A549 (cell line): ENCODE data around the gene NSUN6. TPM values are rescaled to one million over a fixed set of nuclear protein-coding genes. Genes with fewer than 3 reads are reported as not detected.

ENCODE experiments used
- ATAC-seq, 2 experiments: fragments of 200-7000 bp in 1 of 2; fragments of >200 bp in 1 of 2; cut with Nextera tagmentation in 1 of 2; cut with Tn5 transposase in 1 of 2; 3 replicates each; pipeline versions ENCODE4 v1.8.0 to v1.9.1; 2018 to 2020; ENCODE audit warnings: mild to moderate bottlenecking in 1 of 2, moderate library complexity in 1 of 2
- CTCF ChIA-PET: fragments of 300-600 bp; sonication (Branson Sonifier 250); formaldehyde crosslinking; extraction: SDS; loops from one replicate; lab custom pipeline; 2021; ENCODE audit warnings: antibody characterized with exemption, inconsistent platforms; lab: Yijun Ruan, JAX
- POLR2A ChIA-PET: fragments of 350-600 bp; formaldehyde crosslinking; extraction: SDS; loops from one replicate; lab custom pipeline; 2021; ENCODE audit warnings: antibody characterized with exemption, inconsistent platforms; lab: Yijun Ruan, JAX
- DNase-seq, 2 experiments: peaks; one replicate each; pipeline versions ENCODE4 v3.0.0 to v3.0.0-alpha.2; 2011 to 2016; ENCODE audit warnings: low read depth in 1 of 2, low spot score in 1 of 2
- FAIRE-seq: peaks from 2 replicates; lab custom pipeline; 2011; peaks lifted over from hg19 to GRCh38; lab: Jason Lieb, UNC
- H3K27ac ChIP-seq, 2 experiments: fragments of >200 bp; sonication (Bioruptor Twin); formaldehyde crosslinking; 3 replicates each; pipeline ENCODE4 v1.5.1; 2016 to 2017
- H3K4me1 ChIP-seq: fragments of >200 bp; sonication (Bioruptor Twin); formaldehyde crosslinking; 3 replicates; pipeline ENCODE4 v1.6.1; 2016
- H3K4me2 ChIP-seq: fragments of >200 bp; sonication (Bioruptor Twin); formaldehyde crosslinking; 3 replicates; pipeline ENCODE4 v1.6.1; 2016
- H3K4me3 ChIP-seq: fragments of >200 bp; sonication (Bioruptor Twin); formaldehyde crosslinking; 3 replicates; pipeline ENCODE4 v1.5.1; 2016
- H3K9me3 ChIP-seq: fragments of >200 bp; sonication (Bioruptor Twin); formaldehyde crosslinking; 3 replicates; pipeline ENCODE4 v1.6.1; 2016
- CEBPB ChIP-seq, 2 experiments: fragments of >200 bp in 1 of 2; sonication (Bioruptor Twin) in 1 of 2; formaldehyde crosslinking in 1 of 2; IDR thresholded peaks; 2 replicates each; pipeline ENCODE4 v1.6.1; 2012 to 2016
- CHD2 ChIP-seq: fragments of 150-350 bp; IDR thresholded peaks from 2 replicates; pipeline ENCODE4 v1.6.1; 2014; ENCODE audit warnings: low read length; ENCODE audit not compliant: partially characterized antibody
- EHF ChIP-seq: fragments of 250-450 bp; sonication (Bioruptor Pico); IDR thresholded peaks from 2 replicates; pipeline ENCODE4 v1.5.0; 2020; ENCODE audit warnings: mild to moderate bottlenecking
- EP300 ChIP-seq, 2 experiments: fragments of >200 bp; sonication (Bioruptor Twin); formaldehyde crosslinking; IDR thresholded peaks; 2 replicates in 1 of 2; 3 replicates in 1 of 2; pipeline ENCODE4 v1.6.1; 2016 to 2017
- FOSL2 ChIP-seq, 2 experiments: fragments of 450-650 bp in 1 of 2; fragments of >200 bp in 1 of 2; sonication (Bioruptor Twin) in 1 of 2; formaldehyde crosslinking; IDR thresholded peaks; 2 replicates each; pipeline versions ENCODE4 v1.5.0 to v1.6.1; 2016 to 2020; ENCODE audit warnings: mild to moderate bottlenecking in 1 of 2, moderate library complexity in 1 of 2
- HES2 ChIP-seq: fragments of >200 bp; sonication (Bioruptor Twin); formaldehyde crosslinking; IDR thresholded peaks from 2 replicates; pipeline ENCODE4 v1.6.1; 2016
- HEYL ChIP-seq: fragments of 250-450 bp; sonication (Bioruptor Pico); IDR thresholded peaks from 2 replicates; pipeline ENCODE4 v1.8.0; 2021; ENCODE audit warnings: mild to moderate bottlenecking, moderate library complexity
- HOXA7 ChIP-seq: fragments of 250-450 bp; sonication (Bioruptor Pico); IDR thresholded peaks from 2 replicates; pipeline ENCODE4 v1.5.0; 2020; ENCODE audit warnings: mild to moderate bottlenecking, moderate library complexity
- HOXB5 ChIP-seq: fragments of 250-450 bp; sonication (Bioruptor Pico); IDR thresholded peaks from 2 replicates; pipeline ENCODE4 v1.5.0; 2020; ENCODE audit warnings: mild to moderate bottlenecking, moderate library complexity
- JUNB ChIP-seq: fragments of >200 bp; sonication (Bioruptor Twin); formaldehyde crosslinking; IDR thresholded peaks from 2 replicates; pipeline ENCODE4 v1.6.1; 2016
- KDM5A ChIP-seq: fragments of 200-600 bp; sonication (generic); IDR thresholded peaks from 2 replicates; pipeline ENCODE4 v1.6.1; 2016; ENCODE audit warnings: antibody characterized with exemption, mild to moderate bottlenecking
- MYC ChIP-seq: IDR thresholded peaks from 2 replicates; pipeline ENCODE4 v1.6.1; 2012; ENCODE audit warnings: mild to moderate bottlenecking, inconsistent platforms, low read length, improper control_type of control experiment, borderline replicate concordance
- POLR2A ChIP-seq: IDR thresholded peaks from 2 replicates; pipeline ENCODE4 v1.6.1; 2012; ENCODE audit warnings: mild to moderate bottlenecking, low read length
- POLR2AphosphoS2 ChIP-seq: conservative IDR thresholded peaks from 2 replicates; pipeline ENCODE4 v1.6.1; 2012; ENCODE audit warnings: low read length, improper control_type of control experiment, inconsistent platforms
- RARB ChIP-seq: fragments of 250-450 bp; sonication (Bioruptor Pico); IDR thresholded peaks from 2 replicates; pipeline ENCODE4 v1.8.0; 2021; ENCODE audit warnings: mild to moderate bottlenecking, moderate library complexity
- REST ChIP-seq: fragments of 200-600 bp; sonication (generic); IDR thresholded peaks from 2 replicates; pipeline ENCODE4 v1.6.1; 2016; ENCODE audit warnings: antibody characterized with exemption, mild to moderate bottlenecking, moderate library complexity
- RNF2 ChIP-seq: fragments of 200-600 bp; sonication (generic); IDR thresholded peaks from 2 replicates; pipeline ENCODE4 v1.6.1; 2016; ENCODE audit warnings: low read depth, mild to moderate bottlenecking, antibody characterized with exemption, moderate library complexity, borderline replicate concordance
- TFCP2L1 ChIP-seq: fragments of 250-450 bp; sonication (Bioruptor Pico); IDR thresholded peaks from 2 replicates; pipeline ENCODE4 v1.5.0; 2021; ENCODE audit warnings: mild to moderate bottlenecking
- ZC3H11A ChIP-seq: fragments of 450-650 bp; IDR thresholded peaks from 2 replicates; pipeline ENCODE4 v1.6.1; 2014; ENCODE audit warnings: antibody characterized with exemption, mild to moderate bottlenecking
- ZFP36 ChIP-seq: fragments of 450-650 bp; IDR thresholded peaks from 2 replicates; pipeline ENCODE4 v1.6.1; 2014; ENCODE audit warnings: borderline replicate concordance; ENCODE audit not compliant: partially characterized antibody
- ZSCAN20 ChIP-seq: fragments of 250-450 bp; sonication (Bioruptor Pico); IDR thresholded peaks from 2 replicates; pipeline ENCODE4 v1.8.0; 2022; ENCODE audit warnings: mild to moderate bottlenecking, moderate library complexity
- WGBS: methylation state at CpG from one replicate; pipeline ENCODE4 v1.1.6; 2017; ENCODE audit errors: missing lambda C conversion rate; 5-methylcytosine and 5-hydroxymethylcytosine counted together
- polyA plus RNA-seq, 4 experiments: library from polyadenylated mRNA; depleted of rRNA in 3 of 4; stranded (reverse); fragments of >200 nt; fragmentation: RNase III in 1 of 4; extraction: RNeasy Plus Mini Kit Qiagen cat#74134 plus additional on column Dnase treatment in 1 of 4; gene quantifications; 2 replicates in 3 of 4; 3 replicates in 1 of 4; pipeline ENCODE4 v1.2.3, GENCODE V29; 2011 to 2017
- TF ChIP-seq, protein P1 (sequence below): fragments of 250-450 bp; sonication (Bioruptor Pico); IDR thresholded peaks from 2 replicates; pipeline ENCODE4 v1.5.0; 2020; ENCODE audit warnings: low read depth, mild to moderate bottlenecking, moderate library complexity
- TF ChIP-seq, protein P2 (sequence below): fragments of 450-650 bp; IDR thresholded peaks from 2 replicates; pipeline ENCODE4 v1.6.1; 2014; ENCODE audit warnings: antibody characterized with exemption

Gene NSUN6
- polyA plus RNA-seq, 2 of the 4 experiments (the other 2 are of a cell fraction): 6.5 to 14.7 TPM

DNA sequence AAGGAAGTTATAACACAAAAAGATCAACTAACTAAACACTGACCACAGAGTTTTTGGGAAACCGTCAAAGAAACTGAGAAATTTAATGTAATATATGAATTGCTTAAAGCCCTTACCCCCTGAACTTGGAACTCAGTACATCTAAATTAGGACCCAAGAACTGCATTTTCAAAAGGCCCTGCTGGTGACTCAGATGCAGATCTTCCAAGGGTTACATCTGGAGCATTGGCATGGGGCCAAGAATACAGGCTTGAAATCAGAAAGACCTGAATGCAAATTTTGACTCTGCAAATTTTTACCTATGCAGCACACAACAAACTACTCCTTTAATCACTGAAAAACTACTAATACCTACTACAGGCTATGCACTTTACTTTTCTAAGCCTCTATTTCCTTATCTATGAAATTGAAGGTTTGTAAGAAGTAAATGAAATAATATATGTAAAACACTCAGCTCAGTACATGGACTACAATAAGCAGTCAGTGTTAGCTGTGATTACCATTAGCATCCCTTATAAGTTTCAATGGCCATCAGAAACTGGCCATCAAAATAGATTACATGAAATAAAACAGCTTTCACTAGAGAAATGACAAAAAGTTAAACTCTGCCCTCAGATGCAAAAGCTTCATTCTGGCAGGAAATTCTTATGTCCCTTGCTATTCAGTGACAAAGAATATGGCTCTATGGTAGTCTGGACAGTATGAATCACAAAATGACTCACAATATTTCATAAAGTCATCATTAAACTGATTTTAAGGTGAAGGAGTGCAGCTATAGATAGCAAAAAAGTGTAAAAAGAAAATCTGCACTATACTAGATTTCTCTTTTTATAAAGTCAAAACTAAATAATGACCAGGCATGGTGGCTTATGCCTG is 43.6 kb downstream of the NSUN6 start:
- WGBS: 0% methylated on average over 1 of the region's 1 CpG
- H3K4me1 ChIP-seq: peaks cover 70% of the 10 kb centered on the region
- DNase-seq (peak; percentile 72 to 82), FAIRE-seq (peak; percentile 51), ATAC-seq (peak; percentile 56 to 57)
- no peak overlapping the region for H3K4me3 ChIP-seq
- no peaks in the 10 kb centered on the region for H3K9me3 ChIP-seq
- TF ChIP-seq HOXB5 (CRISPR knock-in tag) (no peak), ZFP36 (peak; percentile 3), FOSL2 (IDR thresholded peaks at IDR 0.05) (peak; percentile 68), FOSL2 (CRISPR knock-in tag; IDR thresholded peaks at IDR 0.05) (peak; percentile 82), CHD2 (no peak), JUNB (0 out of 2 replicates have a peak, but pooled peaks have one; percentile 60)
- TF ChIP-seq, protein P1, sequence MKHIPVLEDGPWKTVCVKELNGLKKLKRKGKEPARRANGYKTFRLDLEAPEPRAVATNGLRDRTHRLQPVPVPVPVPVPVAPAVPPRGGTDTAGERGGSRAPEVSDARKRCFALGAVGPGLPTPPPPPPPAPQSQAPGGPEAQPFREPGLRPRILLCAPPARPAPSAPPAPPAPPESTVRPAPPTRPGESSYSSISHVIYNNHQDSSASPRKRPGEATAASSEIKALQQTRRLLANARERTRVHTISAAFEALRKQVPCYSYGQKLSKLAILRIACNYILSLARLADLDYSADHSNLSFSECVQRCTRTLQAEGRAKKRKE (CRISPR knock-in tag): no peak
- ChIA-PET POLR2A (interaction anchor here (0.8 to 1.0 kb wide), 2 partner anchors 9 to 51 kb away, joined by 3 to 12 read pairs; no protein-coding TSS in a partner anchor), CTCF (no interaction called here)
- H3K27ac ChIP-seq: peak overlapping the region; percentile 72 to 81
- peak overlapping the region; percentile 72 for H3K4me2 ChIP-seq

DNA sequence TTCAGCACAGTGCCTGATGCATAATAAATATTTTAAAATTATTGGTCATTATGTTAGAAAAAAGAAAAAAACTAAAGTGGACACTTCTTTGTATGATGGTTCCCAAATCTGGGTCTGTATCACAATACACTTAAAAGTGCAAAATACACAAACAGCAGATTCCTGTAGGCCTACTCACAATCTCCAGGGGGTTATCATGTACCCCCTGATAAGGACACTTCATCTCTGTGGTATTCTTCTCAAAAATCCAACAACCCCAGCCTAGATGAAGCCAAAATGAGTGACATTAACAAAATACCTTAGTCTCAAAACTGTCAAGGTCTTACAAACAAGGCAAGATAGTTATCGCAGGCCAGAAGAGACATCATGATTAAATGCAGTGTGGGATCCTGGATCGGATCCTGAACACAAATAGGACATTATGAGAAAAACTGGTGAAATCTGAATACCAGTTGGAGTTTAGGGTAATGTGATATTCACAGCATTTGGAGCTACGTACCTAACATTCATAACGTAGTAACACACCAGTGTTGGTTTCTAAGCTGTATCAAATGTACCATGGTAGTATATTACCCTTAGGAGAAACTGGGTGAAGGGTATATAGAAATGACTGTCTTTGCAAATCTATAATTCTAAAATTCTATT is 45.2 kb downstream of the NSUN6 start:
- H3K4me2 ChIP-seq: 0 out of 3 replicates have a peak overlapping the region, but pooled peaks have one; percentile 20

GRCh38 chr10:18601321-18601720 is 50.1 kb downstream of the NSUN6 start:
- FAIRE-seq: no peak
- ATAC-seq: peak; percentile 73 to 83
- CTCF ChIA-PET: no interaction called here

More for the DNA sequence above, 45.2 kb downstream of the NSUN6 start:
- H3K4me3 ChIP-seq: no peak overlapping the region
- no peaks in the 10 kb centered on the region for H3K9me3 ChIP-seq
- TF ChIP-seq CHD2: no peak
- no peak for TF ChIP-seq KDM5A
- no peak for TF ChIP-seq EP300 (IDR thresholded peaks at IDR 0.05)
- no peak for TF ChIP-seq HOXA7
- peak overlapping the region; percentile 25 to 64; a peak in 2 of 6 replicates for H3K27ac ChIP-seq
- peaks cover 54% of the 10 kb centered on the region for H3K4me1 ChIP-seq
- CTCF ChIA-PET: no interaction called here
- DNase-seq: no peak
- WGBS: 79% methylated on average over 4 of the region's 4 CpGs
- POLR2A ChIA-PET: no interaction called here
- ATAC-seq: no peak
- no peak for FAIRE-seq

GRCh38 chr10:18599392-18599791 is 52.0 kb downstream of the NSUN6 start:
- TF ChIP-seq POLR2AphosphoS2 (no peak), HEYL (no peak), CEBPB (IDR thresholded peaks at IDR 0.05) (no peak), MYC (no peak), ZC3H11A (no peak), REST (no peak), RNF2 (no peak)
- TF ChIP-seq, protein P2, sequence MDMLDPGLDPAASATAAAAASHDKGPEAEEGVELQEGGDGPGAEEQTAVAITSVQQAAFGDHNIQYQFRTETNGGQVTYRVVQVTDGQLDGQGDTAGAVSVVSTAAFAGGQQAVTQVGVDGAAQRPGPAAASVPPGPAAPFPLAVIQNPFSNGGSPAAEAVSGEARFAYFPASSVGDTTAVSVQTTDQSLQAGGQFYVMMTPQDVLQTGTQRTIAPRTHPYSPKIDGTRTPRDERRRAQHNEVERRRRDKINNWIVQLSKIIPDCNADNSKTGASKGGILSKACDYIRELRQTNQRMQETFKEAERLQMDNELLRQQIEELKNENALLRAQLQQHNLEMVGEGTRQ: no peak
- TF ChIP-seq, all 56 proteins: peak for 0
- no peak overlapping the region for H3K4me2 ChIP-seq
- FAIRE-seq (no peak), DNase-seq (no peak), ATAC-seq (no peak)
- POLR2A ChIA-PET: no interaction called here
- 93% methylated on average over 3 of the region's 3 CpGs for WGBS
- no peaks in the 10 kb centered on the region for H3K9me3 ChIP-seq
- no peak overlapping the region for H3K4me3 ChIP-seq
- no peak overlapping the region for H3K27ac ChIP-seq
- no peaks in the 10 kb centered on the region for H3K4me1 ChIP-seq
- CTCF ChIA-PET: interaction anchor here (2.4 kb wide), 1 partner anchor 13 kb away, joined by 10 read pairs; no protein-coding TSS in a partner anchor

More at GRCh38 chr10:18601321-18601720, 50.1 kb downstream of the NSUN6 start:
- Histone ChIP-seq H3K4me1 (peaks cover 9% of the 10 kb centered on the region), H3K4me3 (no peak overlapping the region), H3K27ac (no peak overlapping the region), H3K9me3 (no peaks in the 10 kb centered on the region), H3K4me2 (no peak overlapping the region)
- TF ChIP-seq TFCP2L1 (no peak), POLR2A (no peak), ZSCAN20 (CRISPR knock-in tag) (no peak), RARB (no peak), HES2 (no peak), EHF (CRISPR knock-in tag) (no peak)
- 92% methylated on average over 2 of the region's 2 CpGs for WGBS
- DNase-seq: peak in 1 of 2 experiments; percentile 23
- POLR2A ChIA-PET: no interaction called here
